Urinary bladder (tissue), 4 donors: Measurements from ENCODE around the gene MPPED1. TPM values are rescaled to one million over a fixed set of nuclear protein-coding genes. Genes with fewer than 3 reads are reported as not detected.

Source experiments
- DNase-seq: peaks from one replicate; pipeline ENCODE4 v3.0.0-alpha.2; 2015; ENCODE audit errors: extremely low spot score
- H3K27ac ChIP-seq: one replicate; pipeline ENCODE4 v1.5.1; 2013; ENCODE audit warnings: low read depth, mild to moderate bottlenecking, moderate library complexity
- H3K36me3 ChIP-seq: one replicate; pipeline ENCODE4 v1.6.1; 2013; ENCODE audit warnings: mild to moderate bottlenecking, moderate library complexity; ENCODE audit not compliant: insufficient read depth
- H3K4me1 ChIP-seq: one replicate; pipeline ENCODE4 v1.6.1; 2013; ENCODE audit warnings: mild to moderate bottlenecking, moderate library complexity; ENCODE audit not compliant: insufficient read depth
- H3K4me3 ChIP-seq: one replicate; pipeline ENCODE4 v1.5.1; 2013; ENCODE audit warnings: low read depth, low read length
- WGBS: extraction: QIAGEN DNeasy Blood & Tissue Kit; methylation state at CpG from one replicate; pipeline ENCODE4 v1.1.7; 2013; 5-methylcytosine and 5-hydroxymethylcytosine counted together
- polyA plus RNA-seq: library from polyadenylated mRNA; stranded (reverse); fragments of 200-250 nt; gene quantifications from one replicate; pipeline ENCODE4 v1.2.3, GENCODE V29; 2013
- total RNA-seq: library from RNA; depleted of rRNA; stranded (reverse); fragments of >200 nt; gene quantifications from one replicate; pipeline ENCODE4 v1.2.3, GENCODE V29; 2014
- donor health status: healthy with polysubstance abuse.
- donor health status: healthy.

Gene MPPED1
- total and polyA plus RNA-seq, 2 donors = 0.23 to 1.7 TPM

DNA sequence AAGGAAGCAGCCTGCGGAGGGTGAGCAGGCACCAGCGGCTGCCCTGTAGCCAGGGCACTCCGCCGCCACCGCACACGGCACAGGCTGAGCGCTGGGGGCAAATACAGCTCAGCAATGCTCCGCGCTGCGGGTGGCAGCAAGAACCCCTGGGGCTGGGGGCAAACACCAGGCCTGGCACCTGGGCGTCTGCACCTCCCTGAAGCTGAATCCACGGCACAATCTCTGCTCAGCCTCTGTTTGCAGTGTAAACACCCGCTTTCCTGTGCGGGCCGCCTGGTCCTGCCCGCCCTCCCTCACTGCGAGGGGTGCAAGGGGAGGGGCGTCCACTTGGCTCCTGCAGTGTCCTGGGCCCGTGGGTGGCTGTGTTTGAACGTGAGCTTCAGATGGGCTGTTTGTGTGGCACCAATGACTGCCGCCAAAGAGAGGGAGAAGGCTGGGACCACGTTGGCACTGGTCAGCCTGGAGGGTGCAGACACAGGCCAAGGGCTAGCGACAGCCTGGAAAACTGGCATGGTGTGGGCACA is 14.8 kb upstream of the MPPED1 start:
- H3K27ac ChIP-seq = no peak overlapping the region
- no peak overlapping the region for H3K4me3 ChIP-seq
- WGBS = 50% methylated on average over 23 of the region's 23 CpGs
- H3K4me1 ChIP-seq = no peaks in the 10 kb centered on the region
- DNase-seq = no peak
- H3K36me3 ChIP-seq = no peaks in the 10 kb centered on the region

DNA sequence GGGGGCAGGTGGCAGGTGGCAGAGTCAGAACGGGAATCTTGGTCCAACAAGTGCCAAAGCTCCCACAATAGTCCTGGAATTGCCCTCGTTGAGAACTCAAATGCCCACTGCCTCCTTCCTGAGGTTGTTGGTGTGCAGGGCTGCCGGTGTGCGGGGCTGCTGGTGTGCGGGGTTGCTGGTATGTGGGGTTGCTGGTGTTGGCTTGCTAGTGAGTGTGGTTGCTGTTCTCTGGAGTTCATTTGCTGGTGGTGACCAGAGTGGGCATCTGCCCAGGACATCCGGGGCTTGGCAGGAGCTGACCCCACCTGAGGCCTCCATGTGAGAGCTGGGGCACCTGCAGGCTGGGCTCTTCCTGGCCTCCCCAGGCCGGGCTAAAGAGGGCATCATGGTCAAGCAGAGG is 14.0 kb upstream of the MPPED1 start:
- no peaks in the 10 kb centered on the region for H3K4me1 ChIP-seq
- no peak for DNase-seq
- H3K36me3 ChIP-seq = no peaks in the 10 kb centered on the region
- no peak overlapping the region for H3K27ac ChIP-seq
- whole genome bisulfite sequencing = 84% methylated on average over 7 of the region's 7 CpGs
- H3K4me3 ChIP-seq = no peak overlapping the region

- 76% methylated on average over 5 of the region's 5 CpGs for WGBS
- DNase-seq = no peak
- no peaks in the 10 kb centered on the region for H3K36me3 ChIP-seq
- no peak overlapping the region for H3K27ac ChIP-seq
- H3K4me3 ChIP-seq = no peak overlapping the region
- H3K4me1 ChIP-seq = no peaks in the 10 kb centered on the region
These were observed 13.6 kb upstream of the MPPED1 start for GRCh38 chr22:43398246-43398645.

GRCh38 chr22:43398910-43399309 is 12.9 kb upstream of the MPPED1 start:
- Histone ChIP-seq H3K36me3 (no peaks in the 10 kb centered on the region), H3K4me3 (no peak overlapping the region), H3K27ac (no peak overlapping the region), H3K4me1 (no peaks in the 10 kb centered on the region)
- WGBS = 91% methylated on average over 8 of the region's 8 CpGs
- DNase-seq = no peak

- no peak overlapping the region for H3K4me3 ChIP-seq
- 87% methylated on average over 25 of the region's 25 CpGs for WGBS
- no peak for DNase-seq
- no peaks in the 10 kb centered on the region for H3K4me1 ChIP-seq
- no peak overlapping the region for H3K27ac ChIP-seq
- H3K36me3 ChIP-seq = no peaks in the 10 kb centered on the region
These were observed 12.4 kb upstream of the MPPED1 start for GRCh38 chr22:43399338-43399979.

- H3K36me3 ChIP-seq = no peaks in the 10 kb centered on the region
- DNase-seq = no peak
- WGBS = 89% methylated on average over 6 of the region's 6 CpGs
These were observed 11.8 kb upstream of the MPPED1 start for GRCh38 chr22:43399980-43400358.

GRCh38 chr22:43400449-43400848 is 11.4 kb upstream of the MPPED1 start:
- Histone ChIP-seq H3K27ac (no peak overlapping the region), H3K4me1 (no peaks in the 10 kb centered on the region), H3K4me3 (no peak overlapping the region), H3K36me3 (no peaks in the 10 kb centered on the region)
- no peak for DNase-seq
- WGBS = 64% methylated on average over 14 of the region's 14 CpGs

More at GRCh38 chr22:43399980-43400358, 11.8 kb upstream of the MPPED1 start:
- H3K27ac ChIP-seq = no peak overlapping the region
- no peaks in the 10 kb centered on the region for H3K4me1 ChIP-seq
- no peak overlapping the region for H3K4me3 ChIP-seq

DNA sequence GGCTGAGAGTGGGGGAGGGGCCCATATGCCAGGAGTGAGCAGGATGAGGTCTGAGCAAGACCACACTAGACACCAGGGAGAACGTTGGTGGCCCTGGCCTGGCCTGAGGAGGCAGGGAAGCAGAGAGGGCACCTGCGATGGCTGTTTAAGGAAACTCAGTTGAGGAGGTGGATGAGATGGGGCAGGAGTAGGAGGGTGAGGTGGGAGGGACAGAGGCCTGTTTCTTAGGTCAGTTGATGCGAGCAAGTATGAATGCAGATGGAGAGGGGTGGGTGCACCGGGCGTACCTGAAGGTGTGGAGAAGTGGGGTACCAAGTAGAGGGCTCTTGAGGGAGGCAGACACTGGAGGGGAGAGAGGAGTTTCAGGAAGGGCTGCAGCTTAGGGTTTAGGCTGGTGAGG is 10.6 kb upstream of the MPPED1 start:
- H3K27ac ChIP-seq = no peak overlapping the region
- no peaks in the 10 kb centered on the region for H3K36me3 ChIP-seq
- 76% methylated on average over 5 of the region's 5 CpGs for whole genome bisulfite sequencing
- no peak for DNase-seq
- H3K4me3 ChIP-seq = no peak overlapping the region
- no peaks in the 10 kb centered on the region for H3K4me1 ChIP-seq

- no peak overlapping the region for H3K4me3 ChIP-seq
- H3K4me1 ChIP-seq = no peaks in the 10 kb centered on the region
- no peaks in the 10 kb centered on the region for H3K36me3 ChIP-seq
- H3K27ac ChIP-seq = no peak overlapping the region
- DNase-seq = no peak
- 73% methylated on average over 3 of the region's 3 CpGs for WGBS
These were observed 10.2 kb upstream of the MPPED1 start for GRCh38 chr22:43401661-43402060.

GRCh38 chr22:43402128-43402527 is 9.7 kb upstream of the MPPED1 start:
- 77% methylated on average over 1 of the region's 1 CpG for WGBS
- no peak for DNase-seq
- Histone ChIP-seq H3K36me3 (no peaks in the 10 kb centered on the region), H3K4me3 (no peak overlapping the region), H3K4me1 (no peaks in the 10 kb centered on the region), H3K27ac (no peak overlapping the region)

DNA sequence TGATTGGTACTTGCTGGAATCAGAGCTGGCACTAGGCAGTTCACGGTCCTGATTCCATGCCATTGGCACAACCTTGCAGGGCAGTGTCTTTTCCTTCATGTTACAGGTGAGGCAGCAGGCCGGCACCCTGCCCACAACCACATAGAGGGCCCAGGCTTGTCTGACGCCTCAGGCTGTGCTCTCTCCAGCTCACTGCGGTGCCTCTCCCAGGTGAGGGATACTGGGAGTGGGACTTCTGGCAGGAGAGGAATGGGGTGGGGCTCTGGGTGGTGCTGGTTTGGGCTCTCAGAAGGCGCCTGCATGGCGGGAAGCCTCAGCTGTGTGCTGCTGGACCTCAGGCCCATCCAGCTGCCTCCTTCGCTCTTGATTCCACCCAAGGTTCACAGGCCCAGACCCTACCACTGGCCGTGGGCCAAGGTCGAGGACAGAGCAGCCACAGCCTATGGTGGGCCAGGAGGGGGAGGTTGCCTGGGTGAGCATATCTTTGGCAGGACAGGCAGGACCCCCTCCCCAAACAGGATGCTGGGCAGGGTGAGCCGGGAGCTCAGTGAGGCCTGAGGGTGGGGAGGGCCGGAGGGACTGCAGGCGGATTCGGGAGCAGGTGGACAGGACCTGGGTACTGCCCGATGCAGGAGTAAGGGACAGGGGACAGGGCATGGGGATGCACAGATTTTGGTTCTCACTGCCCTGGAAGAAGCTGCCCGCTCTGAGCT is 7.0 kb upstream of the MPPED1 start:
- WGBS = 74% methylated on average over 15 of the region's 15 CpGs
- Histone ChIP-seq H3K27ac (no peak overlapping the region), H3K4me1 (no peaks in the 10 kb centered on the region), H3K36me3 (no peaks in the 10 kb centered on the region), H3K4me3 (no peak overlapping the region)
- DNase-seq = no peak

DNA sequence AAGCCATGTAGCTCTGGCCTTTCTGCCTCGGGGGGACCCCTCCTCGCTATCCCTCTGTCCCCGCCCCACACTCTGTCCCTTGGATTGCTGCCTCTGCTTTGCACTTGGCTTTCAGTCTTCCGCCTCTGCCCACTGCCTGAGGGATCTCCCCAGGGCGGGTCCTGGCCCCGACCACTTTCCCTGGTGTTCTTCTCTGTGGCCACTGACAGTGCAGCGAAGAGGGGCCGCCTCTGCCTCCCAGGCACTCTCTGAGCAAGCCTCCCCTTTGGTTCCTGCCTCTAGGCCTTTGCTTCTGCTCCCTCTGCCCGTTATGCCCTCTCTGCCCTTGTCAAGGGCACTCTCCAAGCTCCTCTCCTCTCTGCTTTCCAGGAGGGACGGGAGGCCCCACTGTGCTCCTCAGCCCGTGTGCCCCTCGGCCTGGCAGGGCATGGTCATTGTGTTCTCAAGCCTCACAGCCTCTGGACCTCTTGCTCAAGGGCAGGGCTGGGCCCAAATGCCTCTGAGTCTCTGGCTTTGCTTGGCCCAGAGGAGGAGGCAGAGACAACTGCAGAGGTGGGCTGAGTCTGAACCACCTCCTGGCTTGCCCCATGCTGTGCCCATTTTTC is 5.5 kb upstream of the MPPED1 start:
- no peak overlapping the region for H3K4me3 ChIP-seq
- no peak overlapping the region for H3K27ac ChIP-seq
- DNase-seq = no peak
- WGBS = 77% methylated on average over 12 of the region's 12 CpGs
- no peaks in the 10 kb centered on the region for H3K4me1 ChIP-seq
- no peaks in the 10 kb centered on the region for H3K36me3 ChIP-seq

DNA sequence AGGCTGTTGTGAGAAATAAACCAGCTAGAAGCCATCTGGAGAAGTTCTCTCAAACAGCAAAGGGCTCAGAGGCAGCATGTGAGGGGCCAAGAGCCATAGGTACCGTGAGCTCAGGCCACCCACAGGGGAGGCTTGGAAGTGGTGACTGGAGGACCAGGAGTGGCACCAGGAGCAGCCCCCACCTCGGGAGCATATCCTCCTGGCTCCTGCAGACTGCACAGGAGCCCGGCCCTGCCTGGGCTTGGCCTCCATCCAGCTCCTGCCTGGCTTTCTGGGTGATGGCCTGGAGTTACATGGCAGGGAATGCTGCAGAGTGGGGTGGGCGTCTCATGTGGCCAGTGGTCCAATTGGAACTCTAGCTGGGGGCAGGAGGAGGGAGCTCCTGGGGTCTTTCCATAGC is 4.2 kb upstream of the MPPED1 start:
- Histone ChIP-seq H3K36me3 (no peaks in the 10 kb centered on the region), H3K27ac (no peak overlapping the region), H3K4me1 (no peaks in the 10 kb centered on the region), H3K4me3 (no peak overlapping the region)
- DNase-seq = no peak
- 48% methylated on average over 4 of the region's 4 CpGs for WGBS

DNA sequence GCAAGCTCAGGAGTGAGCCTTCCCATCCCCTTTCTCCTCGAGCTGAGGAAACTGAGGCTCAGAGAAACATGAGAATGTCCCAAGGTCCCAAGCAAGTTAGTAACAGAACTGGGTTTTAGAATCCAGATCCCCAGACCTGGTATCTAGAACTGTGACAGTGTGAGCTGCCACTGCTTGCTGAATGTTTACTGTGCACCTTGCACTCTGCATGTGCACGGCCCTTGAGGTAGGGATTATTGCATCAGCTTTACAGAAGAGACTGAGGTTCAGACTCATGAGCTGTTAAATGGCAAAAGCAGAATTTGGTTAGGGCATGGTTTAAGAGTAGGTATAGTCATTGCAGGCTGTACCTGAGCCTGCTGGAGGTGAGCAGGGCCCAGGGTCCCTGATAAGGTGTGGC is 3.8 kb upstream of the MPPED1 start:
- no peak for DNase-seq
- no peaks in the 10 kb centered on the region for H3K36me3 ChIP-seq
- no peak overlapping the region for H3K27ac ChIP-seq
- no peaks in the 10 kb centered on the region for H3K4me1 ChIP-seq
- no peak overlapping the region for H3K4me3 ChIP-seq
- WGBS = 68% methylated on average over 2 of the region's 2 CpGs
